Measurements from ENCODE around the gene BRK1.
"Not testable (repeated sequence)": the region's sequence is repeated elsewhere in the genome, so short reads cannot be mapped to it uniquely, and the experiment has no call there.

BRK1 gene

DNA sequence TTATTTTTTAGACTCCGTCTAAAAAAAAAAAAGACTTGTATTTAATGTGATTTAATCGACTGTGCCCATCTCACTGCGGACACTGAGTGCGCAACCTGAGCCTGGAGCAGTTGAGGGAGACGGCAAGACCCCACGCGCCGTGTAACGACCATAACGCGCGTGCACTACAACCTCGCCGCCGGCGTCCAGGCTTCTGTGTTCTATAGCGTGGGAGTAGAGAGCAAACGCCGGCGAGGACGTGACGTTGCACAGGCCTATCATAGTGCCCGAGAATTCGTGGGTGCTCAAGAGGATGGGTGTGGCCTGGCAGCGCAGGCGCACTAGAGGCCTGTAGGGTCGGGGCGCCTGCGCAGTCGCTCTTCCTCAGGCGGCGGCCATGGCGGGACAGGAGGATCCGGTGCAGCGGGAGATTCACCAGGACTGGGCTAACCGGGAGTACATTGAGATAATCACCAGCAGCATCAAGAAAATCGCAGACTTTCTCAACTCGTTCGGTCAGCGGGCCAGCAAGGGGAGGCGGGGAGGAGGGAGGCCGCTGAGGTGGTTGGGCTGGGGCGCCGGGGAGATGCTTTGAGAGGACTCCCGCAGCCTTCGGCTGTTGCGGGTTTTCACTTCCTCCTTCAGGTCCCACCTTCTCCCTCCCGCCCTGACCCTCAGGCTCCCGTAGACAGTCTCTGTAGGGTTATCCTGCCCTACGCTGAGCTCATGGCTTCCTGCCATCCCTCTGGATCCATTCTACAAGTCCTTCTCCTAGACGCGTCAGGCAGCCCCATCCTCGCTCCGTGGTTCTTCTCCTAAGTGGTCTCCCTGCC lies at the start of gene BRK1:
Gene BRK1 (plus strand): TSS at position 350 of the 812 bp plus-strand sequence. CDS start 27 bp downstream, at position 377.
- peak; percentile 60 for DNase-seq

DNA sequence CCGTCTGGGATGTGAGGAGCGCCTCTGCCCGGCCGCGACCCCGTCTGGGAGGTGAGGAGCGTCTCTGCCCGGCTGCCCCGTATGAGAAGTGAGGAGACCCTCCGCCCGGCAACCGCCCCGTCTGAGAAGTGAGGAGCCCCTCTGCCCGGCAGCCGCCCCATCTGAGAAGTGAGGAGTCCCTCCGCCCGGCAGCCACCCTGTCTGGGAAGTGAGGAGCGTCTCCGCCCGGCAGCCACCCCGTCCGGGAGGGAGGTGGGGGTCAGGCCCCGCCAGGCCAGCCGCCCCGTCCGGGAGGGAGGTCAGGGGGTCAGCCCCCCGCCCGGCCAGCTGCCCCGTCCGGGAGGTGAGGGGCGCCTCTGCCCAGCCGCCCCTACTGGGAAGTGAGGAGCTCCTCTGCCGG lies 45.4 kb upstream of the BRK1 start:
- DNase-seq = not testable (repeated sequence)

DNA sequence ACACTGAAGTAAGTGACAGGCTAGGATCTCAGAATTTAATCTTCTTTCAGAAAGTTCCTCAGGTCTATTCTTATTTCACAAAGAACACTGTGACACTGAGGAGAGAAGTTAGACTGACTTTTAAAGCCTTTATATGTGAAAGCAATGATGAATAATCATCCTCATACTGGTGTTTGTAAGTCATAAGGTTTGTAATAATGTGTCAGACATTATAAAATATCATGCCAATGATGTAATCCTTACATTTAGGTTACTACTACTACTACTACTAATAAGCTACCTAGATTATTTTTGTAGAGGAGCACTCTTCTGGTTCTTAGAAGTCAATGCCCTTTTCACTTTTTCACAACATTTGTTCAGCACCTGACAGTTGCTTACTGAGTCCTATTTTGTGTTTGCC lies 40.8 kb upstream of the BRK1 start:
- DNase-seq = no peak

DNA sequence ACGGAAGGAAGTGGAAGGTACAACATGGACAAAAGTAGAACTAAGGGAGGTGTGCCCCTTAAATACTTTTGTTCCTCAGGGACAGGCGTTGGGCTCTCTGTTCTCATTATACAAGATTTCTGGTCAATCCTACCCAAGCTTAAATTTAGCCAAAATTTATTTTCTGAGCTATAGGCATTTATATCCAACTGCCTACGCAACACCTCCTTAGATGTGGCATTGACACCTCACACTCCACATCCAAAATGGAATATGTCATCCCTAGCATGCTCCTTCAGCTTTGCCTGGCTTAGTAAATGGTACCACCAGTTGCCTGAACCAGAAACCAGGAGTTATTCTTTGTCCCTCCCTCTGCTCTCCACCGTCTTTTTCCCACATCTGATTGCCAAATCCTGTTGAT lies 33.6 kb upstream of the BRK1 start:
- DNase-seq = no peak

DNA sequence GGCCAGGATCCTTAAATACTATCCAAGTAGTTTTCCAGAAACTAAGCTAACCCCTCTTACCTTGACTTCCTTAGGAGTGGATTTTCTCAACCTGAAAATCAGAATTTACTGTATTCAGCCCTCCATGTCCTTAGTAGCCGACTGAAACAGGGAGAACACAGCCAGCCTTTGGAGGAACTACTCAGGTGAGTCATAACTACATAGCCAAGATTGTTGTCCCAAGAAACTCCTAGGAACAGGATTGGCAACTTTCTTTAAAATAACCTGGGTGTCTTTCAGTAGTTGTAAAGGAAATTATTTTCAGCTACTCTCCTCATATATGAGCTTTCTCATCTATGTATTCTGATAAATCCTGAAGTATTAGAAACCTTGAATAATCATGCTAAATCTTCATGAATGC lies 29.7 kb upstream of the BRK1 start:
- DNase-seq = no peak

DNA sequence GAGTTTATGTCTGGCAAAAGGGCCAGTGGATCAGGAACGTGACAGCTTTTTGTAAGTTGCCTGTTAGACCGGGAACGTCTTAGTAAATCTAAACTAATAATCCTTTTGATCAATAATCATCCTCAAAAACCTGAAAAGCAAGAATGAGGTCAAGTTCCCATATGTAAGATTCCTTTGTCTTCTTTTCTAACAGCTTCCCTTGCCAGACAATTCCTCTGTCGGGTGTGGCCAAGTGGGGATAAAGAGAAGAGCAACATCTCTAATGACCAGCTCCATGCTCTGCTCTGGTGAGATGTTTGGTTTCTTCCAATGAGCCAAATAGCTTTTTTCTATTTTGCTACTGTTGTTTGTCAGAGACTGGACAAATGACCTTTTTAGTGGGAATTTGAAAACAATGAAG lies 27.2 kb upstream of the BRK1 start:
- DNase-seq = no peak

DNA sequence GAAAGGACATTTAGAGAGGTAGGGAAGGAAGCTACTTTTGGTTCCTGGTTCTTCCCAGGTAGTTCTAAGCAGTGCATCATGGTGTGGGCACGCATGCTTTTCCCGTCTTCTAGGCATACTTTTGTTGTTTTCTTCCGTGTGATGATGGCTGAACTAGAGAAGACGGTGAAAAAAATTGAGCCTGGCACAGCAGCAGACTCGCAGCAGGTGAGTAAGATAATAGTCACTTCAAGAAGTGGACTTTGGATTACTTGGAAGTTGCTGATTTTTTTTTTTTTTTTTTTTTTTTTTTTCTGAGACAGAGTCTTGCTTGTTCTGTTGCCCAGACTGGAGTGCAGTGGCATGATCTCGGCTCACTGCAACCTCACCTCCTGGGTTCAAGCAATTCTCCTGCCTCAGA lies 25.3 kb upstream of the BRK1 start:
- no peak for DNase-seq

DNA sequence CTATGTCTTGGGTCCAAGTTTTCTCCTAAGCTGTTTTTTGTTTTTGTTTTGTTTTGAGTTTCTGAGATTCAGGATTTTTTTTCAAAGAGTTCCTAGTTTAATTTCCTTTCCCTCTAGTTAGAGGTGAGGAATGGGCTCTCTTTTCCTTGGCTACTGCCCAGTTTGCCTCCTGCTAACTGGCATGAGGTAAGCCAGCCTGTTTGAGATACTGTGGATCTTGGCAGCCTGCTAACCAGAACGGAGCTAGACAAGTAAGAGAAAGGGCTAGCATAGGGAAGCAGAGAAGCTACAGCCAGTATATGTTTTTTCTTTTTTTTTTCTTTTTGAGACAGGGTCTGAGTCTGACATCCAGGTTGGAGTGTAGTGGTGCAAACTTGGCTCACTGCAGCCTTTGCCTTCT lies 24.7 kb upstream of the BRK1 start:
- DNase-seq = not testable (repeated sequence)

DNA sequence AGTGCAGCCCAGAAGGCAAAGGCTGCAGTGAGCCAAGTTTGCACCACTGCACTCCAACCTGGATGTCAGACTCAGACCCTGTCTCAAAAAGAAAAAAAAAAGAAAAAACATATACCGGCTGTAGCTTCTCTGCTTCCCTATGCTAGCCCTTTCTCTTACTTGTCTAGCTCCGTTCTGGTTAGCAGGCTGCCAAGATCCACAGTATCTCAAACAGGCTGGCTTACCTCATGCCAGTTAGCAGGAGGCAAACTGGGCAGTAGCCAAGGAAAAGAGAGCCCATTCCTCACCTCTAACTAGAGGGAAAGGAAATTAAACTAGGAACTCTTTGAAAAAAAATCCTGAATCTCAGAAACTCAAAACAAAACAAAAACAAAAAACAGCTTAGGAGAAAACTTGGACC lies 24.1 kb upstream of the BRK1 start:
- not testable (repeated sequence) for DNase-seq

DNA sequence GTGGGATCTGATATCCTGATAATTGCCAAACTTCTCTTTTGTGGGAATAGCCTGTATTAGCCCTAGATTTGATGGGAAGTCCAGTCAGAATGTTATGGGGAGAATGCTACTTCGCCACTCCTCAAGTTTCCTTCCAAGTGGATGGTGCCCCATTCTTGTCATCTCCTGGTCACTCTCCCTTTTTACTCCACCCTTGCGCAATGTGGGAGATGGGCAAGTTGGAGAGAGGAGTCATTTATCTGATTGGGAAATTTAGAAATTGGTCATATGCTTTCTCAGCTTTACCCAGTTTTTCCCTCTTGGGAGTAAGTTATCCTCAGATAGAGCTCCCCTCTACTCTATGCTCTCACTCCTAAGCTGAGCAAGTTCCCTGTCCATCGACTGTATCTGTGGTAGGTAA lies 21.8 kb upstream of the BRK1 start:
- DNase-seq = no peak

DNA sequence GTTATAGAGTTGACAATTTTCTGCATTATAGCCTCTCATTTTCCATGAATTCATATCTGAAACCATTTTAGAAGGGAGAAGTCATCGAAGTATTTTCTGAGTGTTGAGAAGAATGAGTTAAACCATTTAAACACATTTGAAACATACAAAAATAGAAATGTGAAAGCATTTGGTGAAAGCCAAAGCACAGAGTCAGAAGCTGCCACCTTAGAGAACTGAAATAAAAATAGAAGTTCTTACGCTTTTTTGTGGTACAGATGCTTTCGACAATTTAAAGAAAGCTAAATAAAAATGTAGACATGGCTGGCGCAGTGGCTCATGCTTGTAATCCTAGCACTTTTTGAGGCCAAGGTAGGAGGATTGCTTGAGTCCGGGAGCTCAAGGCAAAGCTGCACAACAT lies 16.4 kb upstream of the BRK1 start:
- no peak for DNase-seq

DNA sequence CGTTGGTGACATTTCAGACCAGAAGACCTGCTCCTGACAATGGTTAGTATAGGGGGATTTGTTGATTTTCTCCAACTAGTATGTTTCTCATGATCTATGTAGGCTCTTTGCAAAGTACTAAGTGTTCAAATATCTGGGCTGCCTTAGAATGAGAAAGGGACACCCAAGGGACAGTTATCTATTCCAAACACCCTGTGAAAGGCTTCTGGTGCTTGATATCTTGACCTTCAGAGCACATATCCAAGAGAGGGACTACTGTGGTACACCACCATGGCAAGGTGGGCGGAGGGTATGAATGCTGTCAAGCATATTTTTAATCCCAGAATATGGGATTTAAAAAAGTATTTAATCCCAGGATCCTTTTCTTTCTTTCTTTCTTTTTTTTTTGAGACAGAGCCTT lies 8.6 kb upstream of the BRK1 start:
- no peak for DNase-seq

DNA sequence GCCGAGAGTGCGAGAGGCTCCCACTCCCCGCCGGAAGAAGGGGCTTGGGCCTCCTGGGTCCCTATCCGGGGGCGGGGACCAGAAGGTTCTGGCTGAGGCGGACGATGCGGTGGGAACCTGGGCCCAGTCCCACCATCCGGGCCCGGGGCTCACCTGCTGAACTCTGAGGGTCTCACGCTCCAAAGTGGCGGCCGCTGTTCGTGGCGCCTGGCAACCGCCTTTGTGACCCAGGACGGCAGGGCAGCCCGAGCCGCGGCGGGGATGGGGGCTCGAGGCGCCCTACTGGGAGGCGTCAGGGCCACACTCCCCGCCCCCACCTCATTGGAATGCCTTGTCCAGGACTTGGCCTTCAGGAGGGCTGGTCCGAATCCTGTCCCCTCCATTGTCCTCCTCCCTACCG lies 7.4 kb upstream of the BRK1 start, which contains the start of gene FANCD2OS:
Gene FANCD2OS (minus strand): TSS at position 165 of the 400 bp plus-strand sequence. CDS start 3,481 bp downstream, outside the sequence.
- DNase-seq = no peak

DNA sequence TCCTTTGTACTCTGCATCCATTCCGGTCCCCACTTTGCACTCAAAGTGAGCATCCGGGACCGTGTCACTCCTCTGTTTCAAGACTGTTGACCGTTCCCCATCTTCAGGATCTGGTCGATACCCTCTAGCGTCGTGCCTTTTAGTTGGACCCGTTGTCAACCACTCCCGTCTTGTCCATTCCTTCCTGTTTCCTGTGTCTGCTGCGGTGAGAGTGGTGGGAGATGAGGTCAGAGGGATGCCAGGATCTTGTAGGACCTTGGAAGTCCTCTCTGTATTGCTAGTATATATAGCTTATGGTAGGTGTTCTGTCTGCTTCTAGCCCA lies 624 bp downstream of the BRK1 start:
- DNase-seq = no peak

DNA sequence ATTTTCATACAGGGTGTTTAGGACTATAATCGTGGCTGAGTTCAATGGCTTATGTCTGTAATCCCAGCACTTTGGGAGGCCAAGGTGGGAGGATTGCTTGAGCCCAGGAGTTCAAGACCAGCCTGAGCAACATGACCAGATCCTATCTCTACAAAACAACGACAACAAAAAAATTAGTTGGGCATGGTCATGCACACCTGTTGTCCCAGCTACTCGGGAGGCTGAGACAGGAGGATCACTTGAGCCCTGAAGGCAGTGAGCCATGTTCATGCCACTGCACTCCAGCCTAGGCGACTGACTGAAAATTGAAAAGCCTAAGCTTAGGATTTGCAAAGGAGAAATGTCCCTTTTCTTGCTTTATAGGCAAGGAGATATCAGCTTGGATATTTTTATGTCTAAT lies 1.5 kb downstream of the BRK1 start:
- no peak for DNase-seq

DNA sequence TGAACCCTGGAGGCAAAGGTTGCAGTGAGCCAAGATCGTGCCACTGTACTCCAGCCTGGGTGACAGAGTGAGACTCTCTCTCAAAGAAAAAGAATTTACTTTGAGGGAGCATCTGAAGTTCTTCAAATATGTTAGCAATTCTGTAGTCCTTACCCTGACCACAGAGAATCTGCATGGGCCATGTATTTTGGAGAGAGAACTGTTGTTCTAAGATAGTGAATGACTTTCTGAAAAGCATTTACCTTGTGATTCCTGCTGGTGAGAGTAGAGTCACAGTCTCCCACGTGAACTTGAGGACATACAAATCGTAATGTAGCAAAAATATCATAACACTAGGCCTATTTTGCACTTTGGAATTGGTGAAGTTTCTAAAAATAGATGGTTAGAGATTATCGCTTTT lies 3.9 kb downstream of the BRK1 start:
- DNase-seq = no peak

DNA sequence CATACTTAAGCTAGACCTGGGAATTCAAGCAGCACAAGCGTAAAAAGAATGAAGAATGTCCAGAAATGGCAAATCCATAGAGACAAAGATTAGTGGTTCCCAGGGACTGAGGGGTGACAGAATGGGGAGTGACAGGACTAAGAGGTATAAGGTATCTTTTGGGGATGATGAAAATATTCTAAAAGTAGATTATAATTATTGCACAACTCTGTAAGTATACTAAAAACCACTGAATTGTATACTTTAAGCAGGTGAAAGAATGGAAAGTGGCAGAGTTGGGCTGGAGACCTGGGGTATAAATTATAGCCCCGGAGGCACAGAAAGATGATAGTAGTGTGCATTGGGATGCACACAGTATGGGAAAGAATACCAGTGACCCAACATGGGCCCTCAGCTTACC lies 5.6 kb downstream of the BRK1 start:
- no peak for DNase-seq

DNA sequence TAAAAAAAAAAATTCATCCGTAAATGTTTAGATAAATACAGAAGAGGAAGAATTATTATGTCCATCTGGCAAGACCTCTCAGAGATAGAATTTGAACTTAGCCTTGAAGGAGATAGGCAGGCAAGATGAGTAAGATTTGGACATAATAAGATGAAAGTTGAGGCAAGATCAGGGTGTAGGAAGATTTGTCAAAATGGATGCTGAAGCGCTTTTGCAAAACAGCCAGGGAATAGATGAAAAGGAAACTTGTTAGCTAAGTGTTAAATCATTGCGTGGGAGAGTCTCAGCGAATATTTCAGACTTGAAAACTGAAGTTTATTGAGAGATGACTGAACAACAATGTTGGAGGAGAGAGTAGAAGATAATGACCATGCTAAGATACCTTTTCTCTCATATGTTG lies 7.2 kb downstream of the BRK1 start:
- DNase-seq = no peak

DNA sequence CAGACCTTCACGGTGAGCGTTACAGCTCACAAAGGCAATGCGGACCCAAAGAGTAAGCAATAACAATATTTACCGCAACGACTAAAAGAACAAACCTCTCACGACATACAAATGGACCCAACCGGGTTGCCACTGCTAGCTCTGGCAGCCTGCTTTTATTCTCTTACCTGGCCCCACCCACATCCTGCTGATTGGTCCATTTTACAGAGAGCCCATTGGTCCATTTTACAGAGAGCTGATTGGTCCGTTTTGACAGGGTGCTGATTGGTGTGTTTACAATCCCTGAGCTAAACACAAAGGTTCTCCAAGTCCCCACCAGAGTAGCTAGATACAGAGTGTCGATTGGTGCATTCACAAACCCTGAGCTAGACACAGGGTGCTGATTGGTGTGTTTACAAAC lies 20.4 kb downstream of the BRK1 start:
- DNase-seq = not testable (repeated sequence)

DNA sequence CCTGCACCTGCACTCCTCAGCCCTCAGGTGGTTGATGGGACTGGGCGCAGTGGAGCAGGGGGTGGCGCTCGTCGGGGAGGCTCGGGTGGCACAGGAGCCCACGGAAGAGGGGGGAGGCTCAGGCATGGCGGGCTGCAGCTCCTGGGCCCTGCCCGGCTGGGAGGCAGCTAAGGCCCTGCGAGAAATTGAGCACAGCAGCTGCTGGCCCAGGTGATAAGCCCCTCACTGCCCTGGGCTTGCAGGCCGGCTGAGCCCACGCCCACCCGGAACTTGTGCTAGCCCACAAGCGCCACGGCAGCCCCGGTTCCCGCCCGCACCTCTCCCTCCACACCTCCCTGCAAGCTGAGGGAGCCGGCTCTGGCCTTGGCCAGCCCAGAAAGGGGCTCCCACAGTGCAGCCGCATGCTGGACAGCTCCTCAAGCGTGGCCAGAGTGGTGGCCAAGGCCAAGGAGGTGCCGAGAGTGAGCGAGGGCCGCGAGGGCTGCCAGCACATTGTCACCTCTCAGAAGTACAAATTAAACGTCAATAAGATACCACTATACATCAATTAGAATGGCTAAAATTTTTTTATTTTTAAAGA lies 21.0 kb downstream of the BRK1 start:
- no peak for DNase-seq

DNA sequence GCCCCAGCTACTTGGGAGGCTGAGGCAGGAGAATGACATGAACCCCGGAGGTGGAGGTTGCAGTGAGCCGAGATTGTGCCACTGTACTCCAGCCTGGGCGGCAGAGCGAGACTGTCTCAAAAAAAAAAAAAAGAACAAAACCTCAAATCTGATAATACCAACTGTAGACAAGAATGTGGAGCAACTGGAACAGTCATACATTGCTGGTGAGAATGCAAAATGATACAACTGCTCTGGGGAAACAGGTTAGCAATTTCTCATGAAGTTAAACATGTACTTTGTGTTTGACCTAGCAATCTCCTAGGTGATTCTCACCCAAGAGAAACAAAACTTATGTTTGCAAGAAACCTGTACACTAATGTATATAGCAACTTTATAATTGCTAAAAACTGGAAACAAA lies 21.7 kb downstream of the BRK1 start:
- DNase-seq = no peak

DNA sequence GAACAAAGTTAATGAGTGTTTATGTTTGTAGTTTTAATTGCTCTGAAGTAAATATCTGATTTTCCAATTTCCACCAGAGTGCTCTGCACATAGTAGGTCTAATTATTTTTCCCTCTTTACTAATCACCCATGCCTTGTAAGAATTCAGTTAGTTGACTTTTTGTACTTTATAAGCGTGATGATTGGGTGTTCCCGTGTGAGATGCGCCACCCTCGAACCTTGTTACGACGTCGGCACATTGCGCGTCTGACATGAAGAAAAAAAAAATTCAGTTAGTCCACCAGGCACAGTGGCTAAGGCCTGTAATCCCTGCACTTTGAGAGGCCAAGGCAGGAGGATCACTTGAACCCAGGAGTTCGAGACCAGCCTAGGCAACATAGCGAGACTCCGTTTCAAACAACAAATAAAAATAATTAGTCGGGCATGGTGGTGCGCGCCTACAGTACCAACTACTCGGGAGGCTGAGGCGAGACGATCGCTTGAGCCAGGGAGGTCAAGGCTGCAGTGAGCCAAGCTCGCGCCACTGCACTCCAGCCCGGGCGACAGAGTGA lies 25.6 kb downstream of the BRK1 start:
- no peak for DNase-seq

DNA sequence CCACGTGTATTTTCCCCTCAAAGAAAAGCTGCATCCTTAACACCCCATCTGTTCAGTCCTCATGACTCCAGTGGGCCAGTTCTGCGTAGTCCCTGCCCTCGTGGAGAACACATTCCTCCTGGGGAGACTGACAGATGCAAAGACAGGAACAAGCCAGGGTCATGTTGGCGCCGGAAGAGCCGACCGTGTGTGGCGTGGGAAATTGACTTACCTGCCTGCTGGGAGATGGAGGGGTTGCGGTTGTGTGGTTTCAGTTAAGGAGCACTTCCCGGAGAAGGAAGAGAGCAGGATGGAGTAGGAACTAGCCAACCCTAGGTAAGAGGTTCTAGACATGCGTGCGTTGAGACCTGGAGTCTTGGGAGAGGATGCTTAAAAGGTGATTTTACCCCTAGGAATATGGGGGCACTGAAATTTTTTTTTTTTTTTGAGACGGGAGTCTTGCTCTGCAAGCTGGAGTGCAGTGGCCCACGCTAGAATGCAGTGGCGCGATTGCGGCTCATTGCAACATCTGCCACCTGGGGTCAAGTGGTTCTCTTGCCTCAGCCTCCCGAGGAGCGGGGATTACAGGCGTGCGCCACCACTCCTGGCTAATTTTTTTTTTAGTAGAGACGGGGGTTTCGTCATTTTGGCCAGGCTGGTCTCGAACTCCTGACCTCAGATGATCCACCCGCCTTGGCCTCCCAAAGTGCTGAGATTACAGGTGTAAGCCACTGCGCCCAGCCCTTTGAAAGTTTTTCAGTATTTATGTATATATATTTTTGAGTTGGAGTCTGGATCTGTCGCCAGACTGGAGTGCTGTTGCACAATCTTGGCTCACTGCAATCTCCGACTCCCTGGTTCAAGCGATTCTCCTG lies 27.5 kb downstream of the BRK1 start:
- DNase-seq = no peak

DNA sequence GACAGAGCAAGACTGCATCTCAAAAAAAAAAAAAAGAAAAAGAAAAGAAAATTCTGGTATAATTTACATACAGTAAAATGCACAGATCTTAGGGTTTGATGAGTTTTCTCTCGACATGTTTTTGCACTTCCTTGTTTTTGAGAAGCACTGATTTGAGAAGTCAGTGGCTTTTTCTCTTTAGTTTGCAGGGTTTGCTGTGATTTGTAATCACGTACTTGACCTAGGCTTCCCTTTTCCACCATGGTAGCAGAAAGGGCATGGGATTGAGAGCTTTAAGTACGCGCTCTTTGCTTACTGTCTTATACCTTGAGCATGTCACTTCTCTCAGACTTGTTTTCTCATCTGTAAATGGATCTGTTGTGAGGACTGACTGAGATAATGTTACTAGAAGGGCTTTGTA lies 30.2 kb downstream of the BRK1 start:
- DNase-seq = no peak

All from NCI-H1417 treated with DMSO at 0.1 percent for 48 hours (cell line).